Body of pancreas (tissue), 4 donors: Measurements from ENCODE around the gene PNMA8C. TPM values are rescaled to one million over a fixed set of nuclear protein-coding genes. Genes with fewer than 3 reads are reported as not detected.
A peak's percentile ranks its signal among the peaks of the same experiment; 100 is the strongest.

ENCODE experiments used
- ATAC-seq: fragments of 150-250 bp; one replicate; pipeline ENCODE4 v1.9.1; 2016
- DNase-seq, 4 donors: peaks; one replicate each; pipeline ENCODE4 v3.0.0-alpha.2; 2019
- H3K27ac ChIP-seq, 4 donors: fragments of 200-600 bp; sonication (generic); 1 replicate in 3 of 4; 2 replicates in 1 of 4; pipeline versions ENCODE4 v1.5.1 to v1.6.1; 2016 to 2019; ENCODE audit warnings: mild to moderate bottlenecking in 1 of 4, mixed read lengths in 1 of 4, moderate library complexity in 1 of 4
- H3K27me3 ChIP-seq, 2 donors: fragments of 200-600 bp; sonication (generic); one replicate each; pipeline ENCODE4 v1.6.0; 2016; ENCODE audit warnings: mild to moderate bottlenecking in 1 of 2
- H3K36me3 ChIP-seq, 2 donors: fragments of 200-600 bp; sonication (generic); replicated peaks in 1 of 2; 2 replicates each; pipeline ENCODE4 v1.5.1; 2016; ENCODE audit warnings: low read depth in 2 of 2; ENCODE audit not compliant: insufficient read depth in 1 of 2
- H3K4me1 ChIP-seq: fragments of 200-600 bp; sonication (generic); one replicate; pipeline ENCODE4 v1.6.0; 2016
- H3K4me3 ChIP-seq, 2 donors: fragments of 200-600 bp; sonication (generic); 1 replicate in 1 of 2; 2 replicates in 1 of 2; pipeline ENCODE4 v1.5.1; 2016 to 2019
- H3K9me3 ChIP-seq, 3 donors: fragments of 200-600 bp; sonication (generic); 1 replicate in 2 of 3; 2 replicates in 1 of 3; pipeline ENCODE4 v1.5.1; 2016
- CTCF ChIP-seq, 7 experiments: fragments of 450-650 bp in 4 of 7; fragments of 200-600 bp in 3 of 7; sonication (generic) in 3 of 7; IDR thresholded peaks; one replicate each; pipeline ENCODE4 v1.5.1; 2016 to 2019; ENCODE audit warnings: antibody characterized with exemption in 7 of 7
- POLR2A ChIP-seq, 3 donors: fragments of 450-650 bp; IDR thresholded peaks; one replicate each; pipeline ENCODE4 v1.6.1; 2016; ENCODE audit warnings: antibody characterized with exemption in 3 of 3, mild to moderate bottlenecking in 2 of 3
- WGBS, 2 donors: methylation state at CpG; one replicate each; pipeline ENCODE4 v1.1.5; 2017; 5-methylcytosine and 5-hydroxymethylcytosine counted together
- intact Hi-C: fragments of 100-400 bp; cut with DNase I; formaldehyde crosslinking; loops from one replicate; pipeline ENCODE4 v1.15.1; 2023
- total RNA-seq, 2 donors: library from RNA; depleted of rRNA; stranded (reverse); fragments of >200 nt; gene quantifications; one replicate each; pipeline ENCODE4 v1.1.0, GENCODE V29; 2016

PNMA8C gene
- total RNA-seq, 2 donors from 2014 or later: not detected

GRCh38 chr19:46431824-46432223 is 3.1 kb upstream of the PNMA8C start:
- DNase-seq (peak; percentile 34 to 74 (median 60)), ATAC-seq (peak; percentile 77)
- intact Hi-C loops: no loop called here
- peaks cover 2% of the 10 kb centered on the region for H3K4me1 ChIP-seq
- no peaks in the 10 kb centered on the region for H3K9me3 ChIP-seq
- H3K4me3 ChIP-seq: no peak overlapping the region
- no peaks in the 10 kb centered on the region for H3K27me3 ChIP-seq
- WGBS, 2 donors: 15 to 17% methylated on average over 9 to 10 of the region's 10 CpGs
- TF ChIP-seq POLR2A (IDR thresholded peaks at IDR 0.05) (no peak), CTCF (IDR thresholded peaks at IDR 0.05) (peak; percentile 18 to 73 (median 29))
- no peaks in the 10 kb centered on the region for H3K36me3 ChIP-seq
- H3K27ac ChIP-seq: no peak overlapping the region

- 75 to 76% methylated on average over 4 of the region's 4 CpGs for WGBS, 2 donors
- Histone ChIP-seq H3K9me3 (no peaks in the 10 kb centered on the region), H3K4me3 (no peak overlapping the region), H3K27ac (no peak overlapping the region), H3K27me3 (no peaks in the 10 kb centered on the region), H3K36me3 (no peaks in the 10 kb centered on the region), H3K4me1 (peaks cover 15% of the 10 kb centered on the region)
- intact Hi-C loops: no loop called here
- DNase-seq (no peak), ATAC-seq (no peak)
- TF ChIP-seq CTCF (IDR thresholded peaks at IDR 0.05): no peak
- TF ChIP-seq POLR2A (IDR thresholded peaks at IDR 0.05): no peak
Observed at GRCh38 chr19:46429999-46430398, 1.3 kb upstream of the PNMA8C start.

- intact Hi-C loops: no loop called here
- no peaks in the 10 kb centered on the region for H3K9me3 ChIP-seq
- ATAC-seq (no peak), DNase-seq (no peak)
- H3K27me3 ChIP-seq: no peaks in the 10 kb centered on the region
- TF ChIP-seq POLR2A (IDR thresholded peaks at IDR 0.05): no peak
- no peak for TF ChIP-seq CTCF (IDR thresholded peaks at IDR 0.05)
- no peak overlapping the region for H3K27ac ChIP-seq
- WGBS, 2 donors: 69 to 75% methylated on average over 17 of the region's 17 CpGs
- peaks cover 15% of the 10 kb centered on the region for H3K4me1 ChIP-seq
- no peaks in the 10 kb centered on the region for H3K36me3 ChIP-seq
- H3K4me3 ChIP-seq: no peak overlapping the region
Observed at GRCh38 chr19:46427518-46428045, 1.2 kb downstream of the PNMA8C start.

GRCh38 chr19:46426506-46427162 is 2.1 kb downstream of the PNMA8C start:
- H3K27ac ChIP-seq: peak overlapping the region in 3 of 4 donors; percentile 51 to 83 (median 71)
- no peak for TF ChIP-seq POLR2A (IDR thresholded peaks at IDR 0.05)
- TF ChIP-seq CTCF (IDR thresholded peaks at IDR 0.05): no peak
- no peaks in the 10 kb centered on the region for H3K9me3 ChIP-seq
- H3K4me3 ChIP-seq: peak overlapping the region in 1 of 2 donors; percentile 71
- intact Hi-C loops: no loop called here
- H3K36me3 ChIP-seq: no peaks in the 10 kb centered on the region
- no peaks in the 10 kb centered on the region for H3K27me3 ChIP-seq
- 1 to 8% methylated on average over 8 to 32 of the region's 32 CpGs for WGBS, 2 donors
- DNase-seq: peak; percentile 84 to 90 (median 89)
- H3K4me1 ChIP-seq: peaks cover 15% of the 10 kb centered on the region
- peak; percentile 90 for ATAC-seq
